RPMI7951 (cell line): ENCODE results near the gene ACTL7B. TPM values are rescaled to one million over a fixed set of nuclear protein-coding genes. Genes with fewer than 3 reads are reported as not detected.

Experiments used
- total RNA-seq: library from RNA; depleted of rRNA; stranded (reverse); fragments of >200 nt; shearing (Covaris generic); gene quantifications from 2 replicates; pipeline ENCODE4 v1.2.3, GENCODE V29; 2014; rRNA removed

ACTL7B gene
- total RNA-seq, 1 experiment from 2014 or later, result not detected

Other genes starting within 250 kb of the ACTL7B start
- not detected in 2 replicates for gene ACTL7A, start 6.3 kb upstream of the ACTL7B start, total RNA-seq
- gene ELP1, start 78.1 kb upstream of the ACTL7B start, total RNA-seq, result 24.2 and 29.9 TPM in 2 replicates
- 8.7 and 15.4 TPM in 2 replicates for gene ABITRAM, start 78.4 kb upstream of the ACTL7B start, total RNA-seq
- gene CTNNAL1, start 157.5 kb upstream of the ACTL7B start, total RNA-seq, result 114 and 136 TPM in 2 replicates